ENCODE measurements around the gene PRSS3. TPM values are rescaled to one million over a fixed set of nuclear protein-coding genes. Genes with fewer than 3 reads are reported as not detected.
"Not testable (repeated sequence)": the region's sequence is repeated elsewhere in the genome, so short reads cannot be mapped to it uniquely, and the experiment has no call there.

Gene PRSS3
- total RNA-seq, 2 donors from 2014 or later, result 0.23 to 1.5 TPM

DNA sequence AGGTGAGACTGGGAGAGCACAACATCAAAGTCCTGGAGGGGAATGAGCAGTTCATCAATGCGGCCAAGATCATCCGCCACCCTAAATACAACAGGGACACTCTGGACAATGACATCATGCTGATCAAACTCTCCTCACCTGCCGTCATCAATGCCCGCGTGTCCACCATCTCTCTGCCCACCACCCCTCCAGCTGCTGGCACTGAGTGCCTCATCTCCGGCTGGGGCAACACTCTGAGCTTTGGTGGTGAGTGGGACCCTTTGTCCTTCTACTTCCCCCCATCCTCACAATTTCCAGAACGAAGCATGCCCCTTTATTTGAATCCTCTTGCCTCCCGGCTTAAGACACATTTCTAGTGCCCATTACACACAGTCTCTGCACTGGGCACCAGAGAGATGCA, 2.5 kb downstream of the PRSS3 start:
- 97% methylated on average over 8 of the region's 8 CpGs for WGBS
- no peaks in the 10 kb centered on the region for H3K9me3 ChIP-seq
- no peaks in the 10 kb centered on the region for H3K27me3 ChIP-seq (replicated peaks; ENCODE audit: insufficient read depth)
- no peak for TF ChIP-seq CTCF (IDR thresholded peaks at IDR 0.05)
- no peak for TF ChIP-seq POLR2A (IDR thresholded peaks at IDR 0.05)
- no peak for TF ChIP-seq POLR2AphosphoS5 (IDR thresholded peaks at IDR 0.05)
- no peaks in the 10 kb centered on the region for H3K4me1 ChIP-seq (replicated peaks)
- intact Hi-C loops (cut with DNase I), result no loop called here
- no peak for DNase-seq (ENCODE audit: low spot score)
- H3K27ac ChIP-seq, result no peak overlapping the region
- no peak overlapping the region for H3K4me3 ChIP-seq
- H3K36me3 ChIP-seq, result no peaks in the 10 kb centered on the region

DNA sequence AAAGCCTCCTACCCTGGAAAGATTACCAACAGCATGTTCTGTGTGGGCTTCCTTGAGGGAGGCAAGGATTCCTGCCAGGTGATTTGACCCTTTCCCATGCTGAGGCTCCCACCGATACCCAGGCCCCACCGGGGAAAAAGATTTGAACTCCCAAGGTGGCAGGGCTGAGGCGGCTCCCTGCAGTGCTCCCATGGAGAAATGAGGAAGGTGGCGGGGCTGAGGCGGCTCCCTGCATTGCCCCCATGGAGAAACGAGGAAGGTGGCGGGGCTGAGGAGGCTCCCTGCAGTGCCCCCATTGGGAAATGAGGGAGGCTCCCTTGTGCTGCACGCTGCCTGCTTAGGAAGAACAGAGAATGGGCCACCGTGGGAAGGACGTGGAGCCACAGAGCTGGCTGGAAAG, 3.2 kb downstream of the PRSS3 start:
- H3K27ac ChIP-seq, result no peak overlapping the region
- no peaks in the 10 kb centered on the region for H3K27me3 ChIP-seq (replicated peaks; ENCODE audit: insufficient read depth)
- no peaks in the 10 kb centered on the region for H3K4me1 ChIP-seq (replicated peaks)
- no peak for DNase-seq (ENCODE audit: low spot score)
- H3K36me3 ChIP-seq, result no peaks in the 10 kb centered on the region
- intact Hi-C loops (cut with DNase I), result no loop called here
- TF ChIP-seq CTCF (IDR thresholded peaks at IDR 0.05) (no peak), POLR2AphosphoS5 (IDR thresholded peaks at IDR 0.05) (no peak), POLR2A (IDR thresholded peaks at IDR 0.05) (no peak)
- WGBS, result 82% methylated on average over 10 of the region's 10 CpGs
- H3K4me3 ChIP-seq, result no peak overlapping the region
- H3K9me3 ChIP-seq, result no peaks in the 10 kb centered on the region

DNA sequence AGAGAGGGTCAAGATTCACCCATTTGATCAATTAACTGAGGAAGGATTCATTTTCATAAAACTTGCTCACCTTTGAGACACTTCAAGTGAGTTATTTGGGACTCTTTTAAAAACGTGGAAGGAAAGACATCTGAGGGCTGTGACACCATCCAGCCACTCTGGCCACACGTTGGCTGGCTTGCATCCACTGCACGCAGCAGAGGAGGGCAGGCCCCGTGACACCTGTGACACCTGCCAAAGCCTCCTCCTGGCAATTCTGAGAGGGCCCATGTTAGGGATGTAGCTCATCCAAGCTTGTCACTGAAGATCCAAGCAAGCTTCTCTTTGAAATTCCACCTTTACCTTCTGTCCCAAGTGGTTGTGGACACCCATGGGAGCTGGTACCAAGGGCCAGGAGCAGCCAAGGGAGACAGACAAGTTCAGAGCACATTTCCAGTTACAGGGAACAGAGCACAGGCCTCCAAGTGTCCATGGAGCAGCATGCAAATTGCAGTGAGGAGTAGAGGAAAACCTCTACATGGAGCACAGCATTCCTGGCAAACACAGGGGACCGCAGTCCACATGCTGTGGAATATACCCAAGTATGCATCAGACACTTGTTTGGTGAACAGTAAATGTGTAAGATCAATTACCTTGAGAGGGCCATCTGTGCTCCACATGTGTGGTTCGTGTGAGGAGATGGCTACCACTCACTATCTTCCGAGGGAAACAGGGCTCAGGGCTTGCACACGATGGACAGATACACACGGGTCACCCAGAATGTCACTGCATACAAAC, 4.8 kb downstream of the PRSS3 start:
- no peak overlapping the region for H3K4me3 ChIP-seq
- 77% methylated on average over 9 of the region's 9 CpGs for WGBS
- intact Hi-C loops (cut with DNase I), result no loop called here
- no peaks in the 10 kb centered on the region for H3K27me3 ChIP-seq (replicated peaks; ENCODE audit: insufficient read depth)
- no peaks in the 10 kb centered on the region for H3K4me1 ChIP-seq (replicated peaks)
- no peaks in the 10 kb centered on the region for H3K9me3 ChIP-seq
- TF ChIP-seq POLR2A (IDR thresholded peaks at IDR 0.05) (no peak), POLR2AphosphoS5 (IDR thresholded peaks at IDR 0.05) (no peak), CTCF (IDR thresholded peaks at IDR 0.05) (no peak)
- H3K36me3 ChIP-seq, result no peaks in the 10 kb centered on the region
- H3K27ac ChIP-seq, result no peak overlapping the region
- no peak for DNase-seq (ENCODE audit: low spot score)

- DNase-seq (ENCODE audit: low spot score), result no peak
- WGBS, result 57% methylated on average over 2 of the region's 2 CpGs
- no peaks in the 10 kb centered on the region for H3K27me3 ChIP-seq (replicated peaks; ENCODE audit: insufficient read depth)
Observed at GRCh38 chr9:33800886-33801285, 5.5 kb downstream of the PRSS3 start.

DNA sequence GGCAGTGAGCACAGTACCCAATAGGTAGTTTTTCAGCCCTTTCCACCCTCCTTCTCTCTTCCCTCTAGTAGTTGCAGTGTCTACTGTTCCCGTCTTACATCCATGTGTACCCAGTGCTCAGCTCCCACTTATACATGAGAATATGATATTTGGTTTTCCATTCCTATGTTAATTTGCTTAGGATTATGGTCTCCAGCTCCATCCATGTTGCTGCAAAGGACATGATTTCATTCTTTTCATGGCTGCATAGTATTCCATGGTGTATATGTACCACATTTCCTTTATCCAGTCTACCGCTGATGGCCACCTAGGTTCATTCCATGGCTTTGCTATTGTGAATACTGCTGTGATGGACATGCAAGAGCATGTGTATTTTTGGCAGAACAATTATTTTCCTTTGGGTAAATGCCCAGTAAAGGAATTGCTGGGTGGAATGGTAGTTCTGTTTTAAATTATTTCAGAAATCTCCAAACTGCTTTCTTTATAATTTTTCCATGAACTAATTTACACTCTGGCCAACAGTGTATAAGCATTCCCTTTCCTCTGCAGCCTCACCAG, 6.7 kb downstream of the PRSS3 start:
- 83% methylated on average over 2 of the region's 2 CpGs for WGBS
- H3K4me3 ChIP-seq; H3K4me1 ChIP-seq (replicated peaks); DNase-seq (ENCODE audit: low spot score); H3K27ac ChIP-seq; H3K9me3 ChIP-seq; intact Hi-C loops (cut with DNase I); H3K27me3 ChIP-seq (replicated peaks; ENCODE audit: insufficient read depth); H3K36me3 ChIP-seq: not testable (repeated sequence)

More at GRCh38 chr9:33800886-33801285, 5.5 kb downstream of the PRSS3 start:
- Histone ChIP-seq H3K27ac (no peak overlapping the region), H3K36me3 (no peaks in the 10 kb centered on the region), H3K4me1 (replicated peaks) (no peaks in the 10 kb centered on the region), H3K4me3 (no peak overlapping the region), H3K9me3 (no peaks in the 10 kb centered on the region)
- TF ChIP-seq POLR2AphosphoS5 (IDR thresholded peaks at IDR 0.05) (no peak), CTCF (IDR thresholded peaks at IDR 0.05) (no peak), POLR2A (IDR thresholded peaks at IDR 0.05) (no peak)
- intact Hi-C loops (cut with DNase I), result no loop called here

GRCh38 chr9:33804196-33804595, 8.8 kb downstream of the PRSS3 start:
- H3K9me3 ChIP-seq; H3K27ac ChIP-seq; intact Hi-C loops (cut with DNase I); H3K4me1 ChIP-seq (replicated peaks); H3K27me3 ChIP-seq (replicated peaks; ENCODE audit: insufficient read depth); DNase-seq (ENCODE audit: low spot score); H3K4me3 ChIP-seq; H3K36me3 ChIP-seq: not testable (repeated sequence)
- WGBS, result 89% methylated on average over 3 of the region's 3 CpGs
